Activated CD8-positive, alpha-beta memory T cell treated with anti-CD3 and anti-CD28 coated beads for 36 hours (primary cell): Measurements from ENCODE around the gene TJP1. TPM values are rescaled to one million over a fixed set of nuclear protein-coding genes. Genes with fewer than 3 reads are reported as not detected.
"Not testable (repeated sequence)": the region's sequence is repeated elsewhere in the genome, so short reads cannot be mapped to it uniquely, and the experiment has no call there.

Source experiments
- CTCF ChIA-PET: fragments of 350-600 bp; sonication (Branson Sonifier 250); formaldehyde crosslinking; loops from one replicate; lab custom pipeline; 2021; ENCODE audit warnings: antibody characterized with exemption; lab: Charles Lee
- POLR2A ChIA-PET: fragments of 350-600 bp; sonication (Branson Sonifier 250); formaldehyde crosslinking; loops from one replicate; lab custom pipeline; 2021; ENCODE audit warnings: antibody characterized with exemption; lab: Charles Lee
- total RNA-seq, 2 experiments: library from RNA; stranded (reverse); gene quantifications; one replicate each; pipeline ENCODE4 v1.2.3, GENCODE V29; 2021

TJP1 gene
- total RNA-seq, 2 experiments from 2014 or later = not detected

GRCh38 chr15:29688506-29689286 is 133.6 kb downstream of the TJP1 start:
- POLR2A ChIA-PET = no interaction called here
- CTCF ChIA-PET = no interaction called here

GRCh38 chr15:29687939-29688505 is 134.2 kb downstream of the TJP1 start:
- POLR2A ChIA-PET = no interaction called here
- CTCF ChIA-PET = no interaction called here

GRCh38 chr15:29687204-29687815 is 135.0 kb downstream of the TJP1 start:
- ChIA-PET POLR2A (no interaction called here), CTCF (no interaction called here)

- CTCF ChIA-PET = no interaction called here
- POLR2A ChIA-PET = no interaction called here
Measured at GRCh38 chr15:29686445-29687203, 135.6 kb downstream of the TJP1 start.

GRCh38 chr15:29686079-29686425 is 136.2 kb downstream of the TJP1 start:
- ChIA-PET CTCF (no interaction called here), POLR2A (no interaction called here)

GRCh38 chr15:29685156-29686078 is 136.9 kb downstream of the TJP1 start:
- ChIA-PET CTCF (no interaction called here), POLR2A (no interaction called here)

GRCh38 chr15:29682781-29683180 is 139.5 kb downstream of the TJP1 start:
- ChIA-PET CTCF (no interaction called here), POLR2A (no interaction called here)

GRCh38 chr15:29682361-29682760 is 139.9 kb downstream of the TJP1 start:
- ChIA-PET CTCF (no interaction called here), POLR2A (no interaction called here)

GRCh38 chr15:29681946-29682345 is 140.3 kb downstream of the TJP1 start:
- CTCF ChIA-PET = no interaction called here

GRCh38 chr15:29681166-29681845 is 141.0 kb downstream of the TJP1 start:
- POLR2A ChIA-PET = no interaction called here
- CTCF ChIA-PET = no interaction called here

More at GRCh38 chr15:29681946-29682345, 140.3 kb downstream of the TJP1 start:
- POLR2A ChIA-PET = no interaction called here

GRCh38 chr15:29680465-29681165 is 141.7 kb downstream of the TJP1 start:
- POLR2A ChIA-PET = no interaction called here
- CTCF ChIA-PET = no interaction called here

- POLR2A ChIA-PET = no interaction called here
- CTCF ChIA-PET = no interaction called here
Measured at GRCh38 chr15:29678504-29679034, 143.7 kb downstream of the TJP1 start.

- ChIA-PET POLR2A (no interaction called here), CTCF (no interaction called here)
Measured at GRCh38 chr15:29677871-29678461, 144.3 kb downstream of the TJP1 start.

- POLR2A ChIA-PET = no interaction called here
- CTCF ChIA-PET = no interaction called here
Measured at GRCh38 chr15:29677455-29677854, 144.8 kb downstream of the TJP1 start.

- POLR2A ChIA-PET = no interaction called here
Measured at GRCh38 chr15:29676961-29677402, 145.3 kb downstream of the TJP1 start.

GRCh38 chr15:29676374-29676960 is 145.8 kb downstream of the TJP1 start:
- CTCF ChIA-PET, POLR2A ChIA-PET: not testable (repeated sequence)

More at GRCh38 chr15:29676961-29677402, 145.3 kb downstream of the TJP1 start:
- CTCF ChIA-PET = no interaction called here

- ChIA-PET CTCF (no interaction called here), POLR2A (no interaction called here)
Measured at GRCh38 chr15:29675791-29676301, 146.4 kb downstream of the TJP1 start.
